H9 (cell line): ENCODE measurements around the gene HK2. TPM values are rescaled to one million over a fixed set of nuclear protein-coding genes. Genes with fewer than 3 reads are reported as not detected.

ENCODE experiments used
- DNase-seq: peaks from one replicate; pipeline ENCODE4 v3.0.0-alpha.2; 2017
- H2AFZ ChIP-seq: one replicate; pipeline ENCODE4 v1.6.1; 2013; ENCODE audit warnings: mild to moderate bottlenecking, low read length, control low read depth, moderate library complexity
- H2AK5ac ChIP-seq: 2 replicates; pipeline ENCODE4 v1.6.1; 2013; ENCODE audit warnings: low read length, control low read depth, mixed read lengths; ENCODE audit not compliant: insufficient read length
- H2BK120ac ChIP-seq: one replicate; pipeline ENCODE4 v1.6.1; 2013; ENCODE audit warnings: low read depth, mild to moderate bottlenecking, low read length, control low read depth, inconsistent platforms; ENCODE audit not compliant: poor library complexity, severe bottlenecking
- H2BK12ac ChIP-seq: 2 replicates; pipeline ENCODE4 v1.6.1; 2013; ENCODE audit warnings: low read length, control low read depth, mixed read lengths, low read depth; ENCODE audit not compliant: insufficient read length
- H2BK15ac ChIP-seq: 2 replicates; pipeline ENCODE4 v1.6.1; 2013; ENCODE audit warnings: low read depth, low read length, control low read depth
- H2BK20ac ChIP-seq: one replicate; pipeline ENCODE4 v1.6.1; 2013; ENCODE audit warnings: low read depth, mild to moderate bottlenecking, low read length, control low read depth, inconsistent platforms; ENCODE audit not compliant: poor library complexity, severe bottlenecking
- H2BK5ac ChIP-seq: 2 replicates; pipeline ENCODE4 v1.6.1; 2013; ENCODE audit warnings: low read length, control low read depth, mixed read lengths; ENCODE audit not compliant: insufficient read length
- H3K14ac ChIP-seq: 2 replicates; pipeline ENCODE4 v1.6.1; 2013; ENCODE audit warnings: low read length, control low read depth; ENCODE audit not compliant: insufficient read depth
- H3K18ac ChIP-seq: 2 replicates; pipeline ENCODE4 v1.6.1; 2013; ENCODE audit warnings: low read depth, mild to moderate bottlenecking, mixed read lengths, low read length, control low read depth; ENCODE audit not compliant: insufficient read length
- H3K23ac ChIP-seq: 2 replicates; pipeline ENCODE4 v1.6.1; 2013; ENCODE audit warnings: low read length, control low read depth, mixed read lengths, low read depth; ENCODE audit not compliant: insufficient read length
- H3K23me2 ChIP-seq: 2 replicates; pipeline ENCODE4 v1.6.1; 2013; ENCODE audit warnings: low read depth, mild to moderate bottlenecking, mixed read lengths, low read length, control low read depth; ENCODE audit not compliant: insufficient read length, poor library complexity, severe bottlenecking
- H3K27ac ChIP-seq: 2 replicates; pipeline ENCODE4 v1.5.1; 2013; ENCODE audit warnings: low read length, control low read depth, mixed read lengths, low read depth; ENCODE audit not compliant: insufficient read length
- H3K27me3 ChIP-seq: 2 replicates; pipeline ENCODE4 v1.6.1; 2013; ENCODE audit warnings: low read length, control low read depth, inconsistent platforms; ENCODE audit not compliant: insufficient read depth
- H3K4ac ChIP-seq: 2 replicates; pipeline ENCODE4 v1.6.1; 2013; ENCODE audit warnings: low read depth, mild to moderate bottlenecking, control low read depth, inconsistent platforms, low read length, moderate library complexity
- H3K4me1 ChIP-seq: 2 replicates; pipeline ENCODE4 v1.6.1; 2013; ENCODE audit warnings: low read length, control low read depth, inconsistent platforms; ENCODE audit not compliant: insufficient read depth
- H3K4me2 ChIP-seq: 2 replicates; pipeline ENCODE4 v1.6.1; 2013; ENCODE audit warnings: low read length, control low read depth, mixed read lengths; ENCODE audit not compliant: insufficient read length, insufficient read depth
- H3K56ac ChIP-seq: 2 replicates; pipeline ENCODE4 v1.6.1; 2013; ENCODE audit warnings: low read depth, mild to moderate bottlenecking, mixed read lengths, low read length, control low read depth; ENCODE audit not compliant: insufficient read length
- H3K79me1 ChIP-seq: 2 replicates; pipeline ENCODE4 v1.6.1; 2013; ENCODE audit warnings: low read depth, mild to moderate bottlenecking, moderate library complexity, low read length, control low read depth, inconsistent platforms; ENCODE audit not compliant: insufficient read depth, poor library complexity, severe bottlenecking
- H3K79me2 ChIP-seq: 2 replicates; pipeline ENCODE4 v1.6.1; 2013; ENCODE audit warnings: low read length, control low read depth, inconsistent platforms; ENCODE audit not compliant: insufficient read depth
- H3K9ac ChIP-seq: 2 replicates; pipeline ENCODE4 v1.6.1; 2013; ENCODE audit warnings: low read length, control low read depth, mixed read lengths; ENCODE audit not compliant: insufficient read length; ENCODE audit errors: extremely low read depth
- H3K9me3 ChIP-seq: one replicate; pipeline ENCODE4 v1.6.1; 2013; ENCODE audit warnings: low read depth, low read length, inconsistent platforms; ENCODE audit not compliant: control insufficient read depth
- H3T11ph ChIP-seq: one replicate; pipeline ENCODE4 v1.6.1; 2013; ENCODE audit warnings: mild to moderate bottlenecking, low read length, control low read depth, inconsistent platforms
- H4K20me1 ChIP-seq: one replicate; pipeline ENCODE4 v1.6.1; 2013; ENCODE audit not compliant: control insufficient read depth, insufficient read length, insufficient read depth
- H4K5ac ChIP-seq: 2 replicates; pipeline ENCODE4 v1.6.1; 2013; ENCODE audit warnings: low read depth, mild to moderate bottlenecking, mixed read lengths, low read length, control low read depth; ENCODE audit not compliant: insufficient read length
- H4K8ac ChIP-seq: replicated peaks from 2 replicates; pipeline ENCODE4 v1.6.1; 2013; ENCODE audit warnings: low read length, control low read depth, mixed read lengths, low read depth; ENCODE audit not compliant: insufficient read length
- H4K91ac ChIP-seq: 2 replicates; pipeline ENCODE4 v1.6.1; 2013; ENCODE audit warnings: low read depth, mild to moderate bottlenecking, moderate library complexity, mixed read lengths, low read length, control low read depth; ENCODE audit not compliant: insufficient read length
- H3K27ac Mint-ChIP-seq, 3 experiments: 2 replicates in 2 of 3; 3 replicates in 1 of 3; pipeline ENCODE4 v1.8.0; 2020 to 2021; ENCODE audit warnings: mixed read lengths in 3 of 3, mild to moderate bottlenecking in 1 of 3, moderate library complexity in 1 of 3
- H3K27me3 Mint-ChIP-seq: 2 replicates; pipeline ENCODE4 v1.8.0; 2021; ENCODE audit warnings: low read depth, mild to moderate bottlenecking, moderate library complexity, mixed read lengths
- H3K36me3 Mint-ChIP-seq, 3 experiments: 2 replicates in 2 of 3; 3 replicates in 1 of 3; pipeline ENCODE4 v1.8.0; 2020 to 2021; ENCODE audit warnings: low read depth in 3 of 3, mixed read lengths in 3 of 3; ENCODE audit not compliant: insufficient read depth in 1 of 3
- H3K4me1 Mint-ChIP-seq, 2 experiments: 2 replicates each; pipeline ENCODE4 v1.8.0; 2020; ENCODE audit warnings: mixed read lengths in 2 of 2
- H3K4me3 Mint-ChIP-seq, 2 experiments: 2 replicates in 1 of 2; 3 replicates in 1 of 2; pipeline ENCODE4 v1.8.0; 2020 to 2021; ENCODE audit warnings: mild to moderate bottlenecking in 2 of 2, mixed read lengths in 2 of 2, moderate library complexity in 1 of 2
- H3K9me3 Mint-ChIP-seq, 2 experiments: 2 replicates in 1 of 2; 3 replicates in 1 of 2; pipeline ENCODE4 v1.8.0; 2020; ENCODE audit warnings: mild to moderate bottlenecking in 2 of 2, mixed read lengths in 2 of 2, moderate library complexity in 1 of 2
- CTCF ChIP-seq: fragments of 200-600 bp; sonication (generic); conservative IDR thresholded peaks from 3 replicates; pipeline ENCODE4 v1.8.0; 2021; ENCODE audit warnings: antibody characterized with exemption, mild to moderate bottlenecking
- WGBS: extraction: QIAGEN DNeasy Blood & Tissue Kit; methylation state at CpG from one replicate; pipeline ENCODE4 v1.1.7; 2013; ENCODE audit warnings: missing lambda C conversion rate, low lambda C conversion rate, mixed read lengths; ENCODE audit not compliant: insufficient read length; ENCODE audit errors: extremely low coverage; 5-methylcytosine and 5-hydroxymethylcytosine counted together
- total RNA-seq: library from RNA; stranded (reverse); gene quantifications from 2 replicates; pipeline ENCODE4 v1.2.1, GENCODE V29; 2021

The HK2 gene
- total RNA-seq, 1 experiment from 2014 or later = 54.3 TPM

- H4K5ac ChIP-seq = no peak overlapping the region
- no peak overlapping the region for H2BK15ac ChIP-seq
- no peak overlapping the region for H2BK12ac ChIP-seq
- no peak overlapping the region for H4K8ac ChIP-seq
- Mint-ChIP-seq H3K9me3 (no peaks in the 10 kb centered on the region), H3K27me3 (no peaks in the 10 kb centered on the region; the same call in 1 of the 2 replicates), H3K36me3 (no peaks in the 10 kb centered on the region), H3K4me3 (no peak overlapping the region), H3K4me1 (peaks cover 11 to 15% of the 10 kb centered on the region in 2 experiments), H3K27ac (peak overlapping the region in 1 of 3 experiments; percentile 87; a peak in 2 of 7 replicates)
- no peak overlapping the region for H3K9ac ChIP-seq
- H3K14ac ChIP-seq = peak overlapping the region; percentile 49; the same call in 1 of the 2 replicates
- no peak overlapping the region for H3K4ac ChIP-seq
- no peak overlapping the region for H3K56ac ChIP-seq
- no peaks in the 10 kb centered on the region for H3K4me1 ChIP-seq
- H2AK5ac ChIP-seq = no peak overlapping the region
- no peak overlapping the region for H3K18ac ChIP-seq
- no peak overlapping the region for H3K4me2 ChIP-seq
- no peak overlapping the region for H2AFZ ChIP-seq
- no peaks in the 10 kb centered on the region for H3K9me3 ChIP-seq
- no peaks in the 10 kb centered on the region for H3K79me2 ChIP-seq
- H2BK5ac ChIP-seq = no peak overlapping the region
- TF ChIP-seq CTCF = no peak
- no peak overlapping the region for H2BK20ac ChIP-seq
- no peaks in the 10 kb centered on the region for H3K27me3 ChIP-seq
- H4K20me1 ChIP-seq = no peaks in the 10 kb centered on the region
- no peak overlapping the region for H3K27ac ChIP-seq
- DNase-seq = no peak
- no peaks in the 10 kb centered on the region for H3K79me1 ChIP-seq
- H3K23ac ChIP-seq = no peak overlapping the region
- no peaks in the 10 kb centered on the region for H3K23me2 ChIP-seq
- no peak overlapping the region for H3T11ph ChIP-seq
- WGBS = no CpG with 5 or more reads among the region's 3 CpGs
- no peak overlapping the region for H4K91ac ChIP-seq
- no peak overlapping the region for H2BK120ac ChIP-seq
These were observed 11.0 kb upstream of the HK2 start for GRCh38 chr2:74822771-74823566.
